ENCODE results near the gene B4GALT2. TPM values are rescaled to one million over a fixed set of nuclear protein-coding genes. Genes with fewer than 3 reads are reported as not detected.

B4GALT2 gene
- total and polyA plus RNA-seq, 2 of the 8 experiments (the other 6 are each of a cell fraction or from before 2014, with no cell fraction given) = 56.5 to 121 TPM

GRCh38 chr1:43930949-43931275, 48.1 kb upstream of the B4GALT2 start:
- Histone ChIP-seq H3K79me2 (ENCODE audit: control insufficient read depth in 1 of 2, insufficient read depth in 2 of 2, low read length in 2 of 2) (no peaks in the 10 kb centered on the region), H2BK15ac (ENCODE audit: low read length) (peak overlapping the region; percentile 89; the same call in 1 of the 2 replicates), H4K20me1 (replicated peaks in 1 of 2; ENCODE audit: control insufficient read depth in 1 of 2, insufficient read depth in 2 of 2, low read length in 2 of 2) (no peaks in the 10 kb centered on the region), H2AK5ac (ENCODE audit: low read depth, low read length) (no peak overlapping the region), H3K27me3 (replicated peaks in 1 of 4; ENCODE audit: control insufficient read depth in 3 of 4, extremely low read depth in 1 of 4, insufficient read depth in 3 of 4, low read length in 3 of 4) (peaks cover 0 to 8% (median 4%) of the 10 kb centered on the region in 4 experiments; a peak in 5 of 7 replicates), H3K4ac (replicated peaks; ENCODE audit: insufficient read length, low read depth, low read length) (peak overlapping the region; percentile 15), H4K8ac (ENCODE audit: extremely low read depth, insufficient read depth, low read length) (no peak overlapping the region), H3K23me2 (ENCODE audit: low read depth, low read length) (peaks cover 9% of the 10 kb centered on the region; the same call in 1 of the 2 replicates), H3K9me3 (ENCODE audit: insufficient read depth in 2 of 2, low read depth in 1 of 2, low read length in 1 of 2) (no peaks in the 10 kb centered on the region), H3K79me1 (ENCODE audit: low read depth, low read length) (no peaks in the 10 kb centered on the region), H2BK20ac (ENCODE audit: low read length) (no peak overlapping the region), H3K4me2 (ENCODE audit: insufficient read depth in 1 of 2, low read depth in 2 of 2, low read length in 2 of 2) (no peak overlapping the region), H2AFZ (ENCODE audit: low read length) (no peak overlapping the region), H3K27ac (ENCODE audit: low read depth, low read length) (no peak overlapping the region), H4K5ac (ENCODE audit: insufficient read length, low read depth, low read length) (no peak overlapping the region), H3K36me3 (ENCODE audit: control insufficient read depth in 2 of 4, insufficient read depth in 4 of 4, low read length in 3 of 4) (no peaks in the 10 kb centered on the region), H2BK5ac (ENCODE audit: low read depth, low read length) (no peak overlapping the region), H3K4me3 (ENCODE audit: extremely low read depth in 1 of 4, insufficient read depth in 2 of 4, low read depth in 3 of 4, low read length in 4 of 4) (no peak overlapping the region), H3K23ac (ENCODE audit: insufficient read length) (no peak overlapping the region), H2BK12ac (ENCODE audit: low read depth, low read length) (0 out of 2 replicates have a peak overlapping the region, but pooled peaks have one; percentile 1), H3K9ac (replicated peaks in 1 of 4; ENCODE audit: extremely low read depth in 1 of 4, low read depth in 3 of 4, low read length in 3 of 4) (no peak overlapping the region), H3K18ac (ENCODE audit: extremely low read depth, low read length) (no peak overlapping the region), H3K56ac (replicated peaks; ENCODE audit: insufficient read length, low read depth, low read length) (no peak overlapping the region), H2BK120ac (replicated peaks; ENCODE audit: low read depth, low read length) (no peak overlapping the region), H4K91ac (replicated peaks; ENCODE audit: insufficient read length, low read length) (no peak overlapping the region), H3K14ac (ENCODE audit: insufficient read length) (no peak overlapping the region), H3K4me1 (replicated peaks in 1 of 4; ENCODE audit: control insufficient read depth in 3 of 4, insufficient read depth in 4 of 4, low read length in 3 of 4) (peaks cover 11 to 28% (median 21%) of the 10 kb centered on the region in 4 experiments)
- FAIRE-seq (no peak), DNase-seq (ENCODE audit: low read depth in 1 of 2, low spot score in 2 of 2) (no peak)
- POLR2A ChIA-PET (ENCODE audit: partially characterized antibody) = interaction anchor here (0.7 to 8.0 kb wide), 8 partner anchors 10 to 166 kb away, joined by 3 to 89 read pairs (median 3); partner anchors contain the start of gene IPO13
- WGBS, 2 experiments (ENCODE audit: extremely low coverage in 1 of 2, insufficient coverage in 1 of 2, insufficient read length in 1 of 2, insufficient replicate concordance in 2 of 2, low coverage in 1 of 2, low lambda C conversion rate in 2 of 2, missing lambda C conversion rate in 1 of 2) = 92% methylated on average over 4 of the region's 4 CpGs; no CpG with 5 or more reads in 1 of the 2 experiments
- CTCF ChIA-PET (ENCODE audit: partially characterized antibody) = interaction anchor here (0.7 to 18.6 kb wide), 48 partner anchors 11 to 387 kb away, joined by 3 to 618 read pairs (median 5); partner anchors contain the start of genes B4GALT2 and IPO13
- TF ChIP-seq ATF2 (IDR thresholded peaks at IDR 0.05; ENCODE audit: low read length) = no peak
- TF ChIP-seq EP300 (IDR thresholded peaks at IDR 0.05; ENCODE audit: borderline replicate concordance in 1 of 2, low read depth in 2 of 2, low read length in 2 of 2) = no peak
- no peak for TF ChIP-seq ATF3 (IDR thresholded peaks at IDR 0.05; ENCODE audit: insufficient read depth, low read depth, low read length)
- no peak for TF ChIP-seq SIN3A (conservative IDR thresholded peaks at IDR 0.05 in 1 of 2, IDR thresholded peaks at IDR 0.05 in 1 of 2; ENCODE audit: low read depth in 1 of 2, low read length in 2 of 2)
- TF ChIP-seq PHF8 (conservative IDR thresholded peaks at IDR 0.05; ENCODE audit: low read depth, low read length) = no peak
- no peak for TF ChIP-seq RBBP5 (IDR thresholded peaks at IDR 0.05; ENCODE audit: borderline replicate concordance, low read depth, low read length)
- no peak for TF ChIP-seq E2F6 (IDR thresholded peaks at IDR 0.05)

Measured in H1 (cell line).